ENCODE measurements around the gene RNF11. TPM values are rescaled to one million over a fixed set of nuclear protein-coding genes. Genes with fewer than 3 reads are reported as not detected.

Gene RNF11
- total RNA-seq, 4 donors from 2014 or later = 36.9 to 110 (median 75.6) TPM

- H3K36me3 ChIP-seq = no peaks in the 10 kb centered on the region
- no peak overlapping the region for H3K4me3 ChIP-seq
- TF ChIP-seq POLR2A (IDR thresholded peaks at IDR 0.05) (no peak), CTCF (IDR thresholded peaks at IDR 0.05) (no peak)
- no peaks in the 10 kb centered on the region for H3K4me1 ChIP-seq
- no peak for DNase-seq
- no peaks in the 10 kb centered on the region for H3K27me3 ChIP-seq
- H3K27ac ChIP-seq = no peak overlapping the region
- intact Hi-C loops (cut with DNase I; ENCODE audit: low total_unique reads) = no loop called here
- no peaks in the 10 kb centered on the region for H3K9me3 ChIP-seq
Measured at GRCh38 chr1:51317798-51318197, 81.7 kb downstream of the RNF11 start.

GRCh38 chr1:51320967-51321923 lies 85.2 kb downstream of the RNF11 start:
- Histone ChIP-seq H3K36me3 (no peaks in the 10 kb centered on the region), H3K4me3 (no peak overlapping the region), H3K9me3 (no peaks in the 10 kb centered on the region), H3K27ac (no peak overlapping the region), H3K27me3 (no peaks in the 10 kb centered on the region), H3K4me1 (no peaks in the 10 kb centered on the region)
- TF ChIP-seq POLR2A (IDR thresholded peaks at IDR 0.05) (no peak), CTCF (IDR thresholded peaks at IDR 0.05) (no peak)
- intact Hi-C loops (cut with DNase I; ENCODE audit: low total_unique reads) = no loop called here
- DNase-seq = no peak

- Histone ChIP-seq H3K9me3 (no peaks in the 10 kb centered on the region), H3K36me3 (no peaks in the 10 kb centered on the region), H3K4me3 (no peak overlapping the region), H3K27me3 (no peaks in the 10 kb centered on the region), H3K27ac (no peak overlapping the region), H3K4me1 (no peaks in the 10 kb centered on the region)
- intact Hi-C loops (cut with DNase I; ENCODE audit: low total_unique reads) = no loop called here
- DNase-seq = no peak
- no peak for TF ChIP-seq CTCF (IDR thresholded peaks at IDR 0.05)
- no peak for TF ChIP-seq POLR2A (IDR thresholded peaks at IDR 0.05)
Measured at GRCh38 chr1:51321924-51322280, 85.8 kb downstream of the RNF11 start.

- H3K9me3 ChIP-seq = no peaks in the 10 kb centered on the region
- no peaks in the 10 kb centered on the region for H3K4me1 ChIP-seq
- intact Hi-C loops (cut with DNase I; ENCODE audit: low total_unique reads) = no loop called here
- no peaks in the 10 kb centered on the region for H3K36me3 ChIP-seq
- H3K4me3 ChIP-seq = no peak overlapping the region
- H3K27me3 ChIP-seq = no peaks in the 10 kb centered on the region
- TF ChIP-seq CTCF (IDR thresholded peaks at IDR 0.05) (no peak), POLR2A (IDR thresholded peaks at IDR 0.05) (no peak)
- no peak for DNase-seq
- no peak overlapping the region for H3K27ac ChIP-seq
Measured at GRCh38 chr1:51322417-51323101, 86.5 kb downstream of the RNF11 start.

Other genes with a start within 250 kb of the RNF11 start
- not detected for gene C1orf185, start 134.0 kb upstream of the RNF11 start, total RNA-seq
- gene TTC39A, start 94.3 kb downstream of the RNF11 start, total RNA-seq = 1 to 10 TPM in 2 of 4 donors, under 1 TPM in 2; 0.26 to 2.5 (median 1.3) TPM

All from uterus (tissue), 4 donors.